AG04449 (cell line): ENCODE results near the gene AFDN.

Source experiments
- CTCF ChIA-PET: fragments of 350-600 bp; formaldehyde crosslinking; extraction: SDS; loops from one replicate; lab custom pipeline; 2021; ENCODE audit warnings: antibody characterized with exemption; lab: Yijun Ruan, JAX
- POLR2A ChIA-PET: fragments of 400-600, 350-600 bp; formaldehyde crosslinking; extraction: SDS; loops from one replicate; lab custom pipeline; 2020; ENCODE audit warnings: antibody characterized with exemption, inconsistent platforms; lab: Yijun Ruan, JAX
- DNase-seq: peaks from one replicate; pipeline ENCODE4 v3.0.0-alpha.2; 2010; ENCODE audit warnings: low read depth, low spot score
- H3K4me3 ChIP-seq: 2 replicates; pipeline ENCODE4 v1.5.1; 2011; ENCODE audit warnings: low read depth, mild to moderate bottlenecking, control low read depth, low read length
- CTCF ChIP-seq: IDR thresholded peaks from one replicate; pipeline ENCODE4 v1.5.1; 2011; ENCODE audit warnings: mild to moderate bottlenecking, moderate library complexity, low read length, control low read depth, inconsistent platforms; ENCODE audit not compliant: insufficient read depth; ENCODE audit errors: missing control alignments

AFDN gene

GRCh38 chr6:168014428-168014827, 187.7 kb downstream of the AFDN start:
- TF ChIP-seq CTCF = no peak
- no peak overlapping the region for H3K4me3 ChIP-seq
- ChIA-PET CTCF (no interaction called here), POLR2A (no interaction called here)
- no peak for DNase-seq

- TF ChIP-seq CTCF = no peak
- no peak for DNase-seq
- ChIA-PET POLR2A (no interaction called here), CTCF (no interaction called here)
- no peak overlapping the region for H3K4me3 ChIP-seq
These were observed 188.3 kb downstream of the AFDN start for GRCh38 chr6:168015009-168015408.

GRCh38 chr6:168015482-168016175, 188.9 kb downstream of the AFDN start:
- no peak for DNase-seq
- ChIA-PET CTCF (interaction anchor here (0.9 kb wide), 1 partner anchor 18 kb away, joined by 3 read pairs; no protein-coding TSS in a partner anchor), POLR2A (no interaction called here)
- TF ChIP-seq CTCF = no peak
- H3K4me3 ChIP-seq = no peak overlapping the region

- TF ChIP-seq CTCF = no peak
- CTCF ChIA-PET = interaction anchor here (0.9 kb wide), 1 partner anchor 17 kb away, joined by 3 read pairs; no protein-coding TSS in a partner anchor
- DNase-seq = no peak
- H3K4me3 ChIP-seq = no peak overlapping the region
- POLR2A ChIA-PET = no interaction called here
These were observed 189.5 kb downstream of the AFDN start for GRCh38 chr6:168016176-168016620.

GRCh38 chr6:168016721-168017525, 190.2 kb downstream of the AFDN start:
- no peak overlapping the region for H3K4me3 ChIP-seq
- CTCF ChIA-PET = no interaction called here
- no peak for TF ChIP-seq CTCF
- POLR2A ChIA-PET = no interaction called here
- no peak for DNase-seq

GRCh38 chr6:168017629-168018028, 190.9 kb downstream of the AFDN start:
- CTCF ChIA-PET = no interaction called here
- TF ChIP-seq CTCF = no peak
- POLR2A ChIA-PET = no interaction called here
- no peak overlapping the region for H3K4me3 ChIP-seq
- DNase-seq = no peak
